HepG2 (cell line): ENCODE data around the gene ZBTB20. TPM values are rescaled to one million over a fixed set of nuclear protein-coding genes. Genes with fewer than 3 reads are reported as not detected.

ENCODE experiments used
- ATAD3A ChIP-seq: sonication (generic); formaldehyde crosslinking; IDR thresholded peaks from 2 replicates; pipeline ENCODE4 v1.4.0; 2020; ENCODE audit warnings: missing genetic modification reagents
- ELK4 ChIP-seq: sonication (generic); formaldehyde crosslinking; IDR thresholded peaks from 2 replicates; pipeline ENCODE4 v1.9.0; 2021; ENCODE audit warnings: missing genetic modification reagents, borderline replicate concordance
- FLYWCH1 ChIP-seq: sonication (generic); formaldehyde crosslinking; IDR thresholded peaks from 2 replicates; pipeline ENCODE4 v1.8.1; 2023; ENCODE audit warnings: mild to moderate bottlenecking, missing genetic modification reagents
- FOXO1 ChIP-seq: sonication (generic); formaldehyde crosslinking; IDR thresholded peaks from 2 replicates; pipeline ENCODE4 v1.4.0; 2020; ENCODE audit warnings: missing genetic modification reagents
- HDAC1 ChIP-seq: sonication (generic); formaldehyde crosslinking; IDR thresholded peaks from 2 replicates; pipeline ENCODE4 v1.5.1; 2020; ENCODE audit warnings: mild to moderate bottlenecking, missing genetic modification reagents
- HMGXB4 ChIP-seq, 2 experiments: sonication (generic) in 1 of 2; formaldehyde crosslinking in 1 of 2; IDR thresholded peaks; 2 replicates each; pipeline versions ENCODE4 v1.4.0 to v1.6.1; 2018 to 2020; ENCODE audit warnings: missing genetic modification reagents in 2 of 2, borderline replicate concordance in 1 of 2, low read depth in 1 of 2, mild to moderate bottlenecking in 1 of 2, missing biosample characterization in 1 of 2
- KAT7 ChIP-seq: IDR thresholded peaks from 2 replicates; pipeline ENCODE4 v1.6.1; 2018; ENCODE audit warnings: borderline replicate concordance, missing compliant biosample characterization
- NCOA5 ChIP-seq: sonication (generic); formaldehyde crosslinking; IDR thresholded peaks from 2 replicates; pipeline ENCODE4 v1.4.0; 2020; ENCODE audit warnings: missing genetic modification reagents
- PATZ1 ChIP-seq: sonication (generic); formaldehyde crosslinking; IDR thresholded peaks from 2 replicates; pipeline ENCODE4 v1.4.0; 2020; ENCODE audit warnings: missing genetic modification reagents
- POLR2AphosphoS5 ChIP-seq: IDR thresholded peaks from 2 replicates; pipeline ENCODE4 v1.6.1; 2012; ENCODE audit warnings: low read depth, low read length
- PRMT3 ChIP-seq: sonication (generic); formaldehyde crosslinking; IDR thresholded peaks from 2 replicates; pipeline ENCODE4 v1.8.1; 2022; ENCODE audit warnings: low read depth, mild to moderate bottlenecking, moderate library complexity, missing genetic modification reagents, borderline replicate concordance
- SAP130 ChIP-seq: IDR thresholded peaks from 2 replicates; pipeline ENCODE4 v1.6.1; 2016; ENCODE audit warnings: low read depth
- SETDB1 ChIP-seq: sonication (generic); formaldehyde crosslinking; IDR thresholded peaks from 2 replicates; pipeline ENCODE4 v1.5.1; 2020; ENCODE audit warnings: missing genetic modification reagents, mild to moderate bottlenecking, borderline replicate concordance
- TARDBP ChIP-seq: sonication (generic); formaldehyde crosslinking; IDR thresholded peaks from 2 replicates; pipeline ENCODE4 v1.8.0; 2022; ENCODE audit warnings: mild to moderate bottlenecking, missing genetic modification reagents
- ZNF34 ChIP-seq: sonication (generic); formaldehyde crosslinking; IDR thresholded peaks from 2 replicates; pipeline ENCODE4 v1.4.0; 2020; ENCODE audit warnings: mild to moderate bottlenecking, missing genetic modification reagents, borderline replicate concordance
- ZNF350 ChIP-seq: sonication (generic); formaldehyde crosslinking; IDR thresholded peaks from 2 replicates; pipeline ENCODE4 v1.4.0; 2020; ENCODE audit warnings: mild to moderate bottlenecking, low read depth, missing genetic modification reagents, borderline replicate concordance
- ZNF383 ChIP-seq: sonication (generic); formaldehyde crosslinking; IDR thresholded peaks from 2 replicates; pipeline ENCODE4 v1.4.0; 2020; ENCODE audit warnings: missing genetic modification reagents, mild to moderate bottlenecking, borderline replicate concordance
- ZNF816 ChIP-seq: sonication (generic); formaldehyde crosslinking; IDR thresholded peaks from 2 replicates; pipeline ENCODE4 v1.8.0; 2022; ENCODE audit warnings: missing genetic modification reagents, mild to moderate bottlenecking, borderline replicate concordance
- ZSCAN22 ChIP-seq: sonication (generic); formaldehyde crosslinking; IDR thresholded peaks from 2 replicates; pipeline ENCODE4 v1.4.0; 2020; ENCODE audit warnings: mild to moderate bottlenecking, missing genetic modification reagents
- polyA plus RNA-seq, 8 experiments: library from polyadenylated mRNA; depleted of rRNA in 3 of 8; stranded (reverse) in 7 of 8; unstranded in 1 of 8; fragments of >200 nt; fragmentation: Illumina TruSeq in 4 of 8; extraction: Trizol in 4 of 8; gene quantifications; 2 replicates each; pipeline versions ENCODE4 v1.2.1 to v1.2.3, GENCODE V29; 2011 to 2016; ENCODE audit warnings: low read depth in 4 of 8, missing spikeins in 1 of 8, mixed read lengths in 1 of 8; ENCODE audit not compliant: insufficient read depth in 1 of 8
- total RNA-seq, 5 experiments: library from RNA; depleted of rRNA; stranded (reverse); fragments of >200 nt; fragmentation: Illumina TruSeq; extraction: Trizol; gene quantifications; 2 replicates each; pipeline ENCODE4 v1.2.3, GENCODE V29; 2016; ENCODE audit warnings: low read depth in 1 of 5
- TF ChIP-seq, protein P1 (sequence below): sonication (generic); formaldehyde crosslinking; IDR thresholded peaks from 2 replicates; pipeline ENCODE4 v1.8.0; 2022; ENCODE audit warnings: missing genetic modification reagents, low read depth, mild to moderate bottlenecking, borderline replicate concordance
- TF ChIP-seq, protein P2 (sequence below): sonication (generic); formaldehyde crosslinking; IDR thresholded peaks from 2 replicates; pipeline ENCODE4 v1.8.1; 2022; ENCODE audit warnings: mild to moderate bottlenecking, missing genetic modification reagents

ZBTB20 gene
- total and polyA plus RNA-seq, 2 of the 13 experiments (the other 11 are each of a cell fraction or from before 2014, with no cell fraction given) = 1.9 to 8.8 TPM

- TF ChIP-seq PATZ1 (CRISPR knock-in tag) = peak; percentile 59
- TF ChIP-seq ELK4 = no peak
- TF ChIP-seq ZNF816 = no peak
- peak; percentile 44; the same call in 1 of the 2 replicates for TF ChIP-seq HDAC1 (CRISPR knock-in tag)
- TF ChIP-seq, protein P1, sequence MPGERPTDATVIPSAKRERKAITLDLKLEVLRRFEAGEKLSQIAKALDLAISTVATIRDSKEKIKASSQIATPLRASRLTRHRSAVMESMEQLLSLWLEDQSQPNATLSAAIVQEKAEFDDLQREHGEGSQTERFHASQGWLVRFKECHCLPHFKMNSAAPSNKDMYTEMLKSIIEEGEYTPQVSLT = no peak
- TF ChIP-seq SETDB1 (CRISPR knock-in tag) = no peak
- TF ChIP-seq HMGXB4 (CRISPR knock-in tag; IDR thresholded peaks at IDR 0.05; ENCODE audit: borderline replicate concordance in 1 of 2, low read depth in 1 of 2) = peak; percentile 17 to 20; a peak in 1 of 4 replicates
- no peak for TF ChIP-seq ATAD3A
- TF ChIP-seq, protein P2, sequence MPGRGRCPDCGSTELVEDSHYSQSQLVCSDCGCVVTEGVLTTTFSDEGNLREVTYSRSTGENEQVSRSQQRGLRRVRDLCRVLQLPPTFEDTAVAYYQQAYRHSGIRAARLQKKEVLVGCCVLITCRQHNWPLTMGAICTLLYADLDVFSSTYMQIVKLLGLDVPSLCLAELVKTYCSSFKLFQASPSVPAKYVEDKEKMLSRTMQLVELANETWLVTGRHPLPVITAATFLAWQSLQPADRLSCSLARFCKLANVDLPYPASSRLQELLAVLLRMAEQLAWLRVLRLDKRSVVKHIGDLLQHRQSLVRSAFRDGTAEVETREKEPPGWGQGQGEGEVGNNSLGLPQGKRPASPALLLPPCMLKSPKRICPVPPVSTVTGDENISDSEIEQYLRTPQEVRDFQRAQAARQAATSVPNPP (CRISPR knock-in tag) = no peak
- no peak for TF ChIP-seq ZSCAN22 (CRISPR knock-in tag)
- no peak for TF ChIP-seq PRMT3 (CRISPR knock-in tag)
- no peak for TF ChIP-seq NCOA5
- TF ChIP-seq SAP130 (CRISPR knock-in tag) = peak; percentile 35; the same call in 1 of the 2 replicates
- no peak for TF ChIP-seq TARDBP
- peak; percentile 37; the same call in 1 of the 2 replicates for TF ChIP-seq POLR2AphosphoS5
- TF ChIP-seq KAT7 = no peak
- no peak for TF ChIP-seq ZNF34 (CRISPR knock-in tag)
- no peak for TF ChIP-seq FLYWCH1
- TF ChIP-seq FOXO1 (CRISPR knock-in tag) = no peak
- TF ChIP-seq ZNF383 (CRISPR knock-in tag) = no peak
- TF ChIP-seq ZNF350 (CRISPR knock-in tag) = no peak
These were observed at the start of gene ZBTB20 (continued) for GRCh38 chr3:115146418-115147328.
